Measurements from ENCODE around the gene PLPP7.

The PLPP7 gene

GRCh38 chr9:131282688-131283422, 6.7 kb upstream of the PLPP7 start:
- peak; percentile 69 for DNase-seq

GRCh38 chr9:131284856-131285255, 4.7 kb upstream of the PLPP7 start:
- no peak for DNase-seq

- no peak for DNase-seq
Measured at GRCh38 chr9:131287359-131287758, 2.2 kb upstream of the PLPP7 start.

GRCh38 chr9:131288217-131288616, 1.3 kb upstream of the PLPP7 start:
- no peak for DNase-seq

- DNase-seq, result peak; percentile 61
Measured at GRCh38 chr9:131290036-131290766, 678 bp downstream of the PLPP7 start.

GRCh38 chr9:131290767-131291370, 1.3 kb downstream of the PLPP7 start:
- DNase-seq, result no peak

GRCh38 chr9:131291795-131292315, 2.3 kb downstream of the PLPP7 start:
- no peak for DNase-seq

GRCh38 chr9:131292937-131293336, 3.4 kb downstream of the PLPP7 start:
- DNase-seq, result no peak

- DNase-seq, result no peak
Measured at GRCh38 chr9:131296460-131296859, 6.9 kb downstream of the PLPP7 start.

GRCh38 chr9:131296906-131297500, 7.5 kb downstream of the PLPP7 start:
- DNase-seq, result peak; percentile 11

- peak; percentile 13 for DNase-seq
Measured at GRCh38 chr9:131297903-131298302, 8.4 kb downstream of the PLPP7 start.

GRCh38 chr9:131298341-131298740, 8.8 kb downstream of the PLPP7 start:
- no peak for DNase-seq

- DNase-seq, result peak; percentile 12
Measured at GRCh38 chr9:131298816-131299215, 9.3 kb downstream of the PLPP7 start.

GRCh38 chr9:131299346-131299960, 9.9 kb downstream of the PLPP7 start:
- peak; percentile 54 for DNase-seq

GRCh38 chr9:131299961-131300347, 10.4 kb downstream of the PLPP7 start:
- no peak for DNase-seq

GRCh38 chr9:131300444-131300843, 10.9 kb downstream of the PLPP7 start:
- no peak for DNase-seq

GRCh38 chr9:131302244-131303075, 12.9 kb downstream of the PLPP7 start:
- peak; percentile 38 for DNase-seq

GRCh38 chr9:131303381-131304321, 14.1 kb downstream of the PLPP7 start:
- peak; percentile 17 for DNase-seq

GRCh38 chr9:131304676-131305355, 15.3 kb downstream of the PLPP7 start:
- peak; percentile 38 for DNase-seq

GRCh38 chr9:131306397-131307004, 17.0 kb downstream of the PLPP7 start:
- DNase-seq, result no peak
